OCI-LY7 (cell line): ENCODE data around the gene KAZN.

Experiments used
- EZH2phosphoT487 ChIP-seq: fragments of 200-600 bp; sonication (generic); IDR thresholded peaks from 2 replicates; pipeline ENCODE4 v1.6.1; 2018; ENCODE audit warnings: low read depth, borderline replicate concordance, mild to moderate bottlenecking, mixed run types, antibody characterized with exemption, low read length, moderate library complexity, mixed read lengths
- TF ChIP-seq, protein P1 (sequence below): fragments of 200-600 bp; sonication (generic); conservative IDR thresholded peaks from 2 replicates; pipeline ENCODE4 v1.5.1; 2014; ENCODE audit warnings: mild to moderate bottlenecking, antibody characterized with exemption, low read length, moderate library complexity, mixed read lengths

GRCh38 chr1:15106608-15107007, 508.1 kb downstream of the KAZN start:
- TF ChIP-seq, protein P1, sequence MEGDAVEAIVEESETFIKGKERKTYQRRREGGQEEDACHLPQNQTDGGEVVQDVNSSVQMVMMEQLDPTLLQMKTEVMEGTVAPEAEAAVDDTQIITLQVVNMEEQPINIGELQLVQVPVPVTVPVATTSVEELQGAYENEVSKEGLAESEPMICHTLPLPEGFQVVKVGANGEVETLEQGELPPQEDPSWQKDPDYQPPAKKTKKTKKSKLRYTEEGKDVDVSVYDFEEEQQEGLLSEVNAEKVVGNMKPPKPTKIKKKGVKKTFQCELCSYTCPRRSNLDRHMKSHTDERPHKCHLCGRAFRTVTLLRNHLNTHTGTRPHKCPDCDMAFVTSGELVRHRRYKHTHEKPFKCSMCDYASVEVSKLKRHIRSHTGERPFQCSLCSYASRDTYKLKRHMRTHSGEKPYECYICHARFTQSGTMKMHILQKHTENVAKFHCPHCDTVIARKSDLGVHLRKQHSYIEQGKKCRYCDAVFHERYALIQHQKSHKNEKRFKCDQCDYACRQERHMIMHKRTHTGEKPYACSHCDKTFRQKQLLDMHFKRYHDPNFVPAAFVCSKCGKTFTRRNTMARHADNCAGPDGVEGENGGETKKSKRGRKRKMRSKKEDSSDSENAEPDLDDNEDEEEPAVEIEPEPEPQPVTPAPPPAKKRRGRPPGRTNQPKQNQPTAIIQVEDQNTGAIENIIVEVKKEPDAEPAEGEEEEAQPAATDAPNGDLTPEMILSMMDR, result no peak
- TF ChIP-seq EZH2phosphoT487, result no peak
